HepG2 (cell line): Measurements from ENCODE around the gene SHANK3. TPM values are rescaled to one million over a fixed set of nuclear protein-coding genes. Genes with fewer than 3 reads are reported as not detected.

Source experiments
- ATAC-seq: fragments of 200-7000 bp; cut with Tn5 transposase; 3 replicates; pipeline ENCODE4 v1.9.1; 2020; ENCODE audit warnings: mild to moderate bottlenecking, moderate library complexity
- BruUV-seq: library from RNA; stranded (reverse); fragments of 400-500 nt; replicated peaks from 2 replicates; lab custom pipeline; 2021; lab: Mats Ljungman, UMichigan
- CTCF ChIA-PET: fragments of 300-600 bp; formaldehyde crosslinking; extraction: SDS; loops from one replicate; lab custom pipeline; 2021; ENCODE audit warnings: low total read pairs, inconsistent platforms, low intra/inter-chr PET ratio; lab: Yijun Ruan, JAX
- POLR2A ChIA-PET: fragments of 350-600 bp; sonication (Branson Sonifier 250); formaldehyde crosslinking; loops from one replicate; lab custom pipeline; 2020; ENCODE audit warnings: antibody characterized with exemption, inconsistent platforms; lab: Yijun Ruan, JAX
- DNase-seq: peaks from one replicate; pipeline ENCODE4 v3.0.0-alpha.2; 2015; ENCODE audit warnings: low spot score
- FAIRE-seq: peaks from 3 replicates; lab custom pipeline; 2011; peaks lifted over from hg19 to GRCh38; lab: Jason Lieb, UNC
- H2AFZ ChIP-seq: one replicate; pipeline ENCODE4 v1.6.1; 2011; ENCODE audit warnings: low read length, inconsistent platforms
- H3K27ac ChIP-seq: fragments of 300-600 bp; 3 replicates; pipeline ENCODE4 v1.8.0; 2011; ENCODE audit warnings: mixed run types, mild to moderate bottlenecking, mixed read lengths, low read length, inconsistent platforms; ENCODE audit not compliant: insufficient read depth; ENCODE audit errors: extremely low read length
- H3K27me3 ChIP-seq, 2 experiments: fragments of 200-600 bp in 1 of 2; 2 replicates in 1 of 2; 3 replicates in 1 of 2; pipeline versions ENCODE4 v1.6.0 to v1.8.0; 2011; ENCODE audit warnings: low read length in 2 of 2, mild to moderate bottlenecking in 2 of 2, moderate library complexity in 2 of 2, inconsistent platforms in 1 of 2; ENCODE audit not compliant: insufficient read depth in 2 of 2, control insufficient read depth in 1 of 2
- H3K36me3 ChIP-seq, 2 experiments: fragments of 200-600 bp in 1 of 2; replicated peaks in 1 of 2; 2 replicates in 1 of 2; 3 replicates in 1 of 2; pipeline versions ENCODE4 v1.5.1 to v1.8.0; 2011; ENCODE audit warnings: low read length in 2 of 2, inconsistent platforms in 1 of 2; ENCODE audit not compliant: insufficient read depth in 2 of 2, control insufficient read depth in 1 of 2
- H3K4me1 ChIP-seq: 2 replicates; pipeline ENCODE4 v1.5.1; 2012; ENCODE audit warnings: low read length, inconsistent platforms; ENCODE audit not compliant: insufficient read depth
- H3K4me2 ChIP-seq: 2 replicates; pipeline ENCODE4 v1.6.0; 2011; ENCODE audit warnings: low read depth, low read length, inconsistent platforms
- H3K4me3 ChIP-seq, 3 experiments: fragments of 200-600 bp in 1 of 3; sonication (generic), shearing (Covaris generic) in 1 of 3; replicated peaks in 1 of 3; 2 replicates each; pipeline ENCODE4 v1.5.1; 2011 to 2016; ENCODE audit warnings: low read length in 3 of 3, inconsistent platforms in 2 of 3, low read depth in 2 of 3, mild to moderate bottlenecking in 2 of 3, control low read depth in 1 of 3, mixed read lengths in 1 of 3; ENCODE audit not compliant: insufficient read depth in 1 of 3
- H3K79me2 ChIP-seq: one replicate; pipeline ENCODE4 v1.6.1; 2011; ENCODE audit warnings: low read length, inconsistent platforms; ENCODE audit not compliant: insufficient read depth
- H3K9ac ChIP-seq: 2 replicates; pipeline ENCODE4 v1.6.0; 2011; ENCODE audit warnings: mild to moderate bottlenecking, low read depth, low read length, inconsistent platforms; ENCODE audit not compliant: insufficient read depth
- H3K9me3 ChIP-seq: 2 replicates; pipeline ENCODE4 v1.5.1; 2012; ENCODE audit warnings: mild to moderate bottlenecking, low read length
- H4K20me1 ChIP-seq: 2 replicates; pipeline ENCODE4 v1.6.0; 2011; ENCODE audit warnings: inconsistent platforms, mild to moderate bottlenecking, low read length, moderate library complexity; ENCODE audit not compliant: insufficient read depth
- FOXP1 ChIP-seq, 2 experiments: fragments of 450-650 bp in 1 of 2; IDR thresholded peaks; 2 replicates each; pipeline ENCODE4 v1.6.1; 2017 to 2018; ENCODE audit warnings: antibody characterized with exemption in 1 of 2
- KLF12 ChIP-seq: sonication (generic); formaldehyde crosslinking; IDR thresholded peaks from 2 replicates; pipeline ENCODE4 v1.4.0; 2020; ENCODE audit warnings: missing genetic modification reagents, borderline replicate concordance
- PPARG ChIP-seq: conservative IDR thresholded peaks from 2 replicates; pipeline ENCODE4 v1.6.1; 2016; ENCODE audit warnings: missing biosample characterization, missing genetic modification reagents
- RXRA ChIP-seq: sonication (generic); formaldehyde crosslinking; IDR thresholded peaks from 2 replicates; pipeline ENCODE4 v1.5.1; 2020; ENCODE audit warnings: missing genetic modification reagents
- SOX13 ChIP-seq, 3 experiments: fragments of 450-650 bp in 1 of 3; sonication (generic) in 1 of 3; formaldehyde crosslinking in 1 of 3; IDR thresholded peaks in 2 of 3; conservative IDR thresholded peaks in 1 of 3; 2 replicates each; pipeline versions ENCODE4 v1.5.0 to v1.6.1; 2016 to 2020; ENCODE audit warnings: antibody characterized with exemption in 1 of 3, mild to moderate bottlenecking in 1 of 3, missing compliant biosample characterization in 1 of 3, missing genetic modification reagents in 1 of 3, moderate library complexity in 1 of 3
- THAP11 ChIP-seq: IDR thresholded peaks from 2 replicates; pipeline ENCODE4 v1.6.1; 2016; ENCODE audit warnings: missing biosample characterization, missing genetic modification reagents
- ZFP36L2 ChIP-seq: sonication (generic); formaldehyde crosslinking; IDR thresholded peaks from 2 replicates; pipeline ENCODE4 v1.4.0; 2020; ENCODE audit warnings: missing genetic modification reagents
- ZKSCAN5 ChIP-seq: sonication (generic); formaldehyde crosslinking; IDR thresholded peaks from 2 replicates; pipeline ENCODE4 v1.5.1; 2020; ENCODE audit warnings: mild to moderate bottlenecking, missing genetic modification reagents
- ZNF296 ChIP-seq: sonication (generic); formaldehyde crosslinking; conservative IDR thresholded peaks from 2 replicates; pipeline ENCODE4 v1.5.0; 2020; ENCODE audit warnings: mild to moderate bottlenecking, missing genetic modification reagents
- ZNF556 ChIP-seq: sonication (generic); formaldehyde crosslinking; IDR thresholded peaks from 2 replicates; pipeline ENCODE4 v1.4.0; 2020; ENCODE audit warnings: mild to moderate bottlenecking, missing genetic modification reagents, borderline replicate concordance
- ZNF605 ChIP-seq: sonication (generic); formaldehyde crosslinking; IDR thresholded peaks from 2 replicates; pipeline ENCODE4 v1.8.0; 2022; ENCODE audit warnings: mild to moderate bottlenecking, missing genetic modification reagents
- ZNF841 ChIP-seq: sonication (generic); formaldehyde crosslinking; IDR thresholded peaks from 2 replicates; pipeline ENCODE4 v1.8.1; 2023; ENCODE audit warnings: missing genetic modification reagents, borderline replicate concordance
- WGBS: methylation state at CpG from one replicate; pipeline ENCODE4 v1.1.6; 2017; ENCODE audit warnings: low lambda C conversion rate; 5-methylcytosine and 5-hydroxymethylcytosine counted together
- in situ Hi-C: cut with HindIII; loops from 2 replicates; pipeline ENCODE4 v1.10.0; 2017; ENCODE audit warnings: low pct_unique_long_range_greater_than_20kb; ENCODE audit not compliant: extremely low pct_ligation_motif_present
- intact Hi-C: fragments of 100-400 bp; cut with micrococcal nuclease; formaldehyde crosslinking; loops from one replicate; pipeline ENCODE4 v1.10.0; 2022; ENCODE audit not compliant: unreplicated experiment
- polyA plus RNA-seq, 8 experiments: library from polyadenylated mRNA; depleted of rRNA in 3 of 8; stranded (reverse) in 7 of 8; unstranded in 1 of 8; fragments of >200 nt; fragmentation: Illumina TruSeq in 4 of 8; extraction: Trizol in 4 of 8; gene quantifications; 2 replicates each; pipeline versions ENCODE4 v1.2.1 to v1.2.3, GENCODE V29; 2011 to 2016; ENCODE audit warnings: low read depth in 4 of 8, missing spikeins in 1 of 8, mixed read lengths in 1 of 8; ENCODE audit not compliant: insufficient read depth in 1 of 8
- total RNA-seq, 5 experiments: library from RNA; depleted of rRNA; stranded (reverse); fragments of >200 nt; fragmentation: Illumina TruSeq; extraction: Trizol; gene quantifications; 2 replicates each; pipeline ENCODE4 v1.2.3, GENCODE V29; 2016; ENCODE audit warnings: low read depth in 1 of 5
- TF ChIP-seq, protein P1 (sequence below): sonication (generic); formaldehyde crosslinking; IDR thresholded peaks from 2 replicates; pipeline ENCODE4 v1.4.0; 2020; ENCODE audit warnings: mild to moderate bottlenecking, missing genetic modification reagents
- TF ChIP-seq, protein P2 (sequence below): sonication (generic); formaldehyde crosslinking; IDR thresholded peaks from 2 replicates; pipeline ENCODE4 v1.5.0; 2020; ENCODE audit warnings: mild to moderate bottlenecking, missing genetic modification reagents
- TF ChIP-seq, protein P3 (sequence below): sonication (generic); formaldehyde crosslinking; IDR thresholded peaks from 2 replicates; pipeline ENCODE4 v1.4.0; 2020; ENCODE audit warnings: missing genetic modification reagents; ENCODE audit errors: not compliant biosample characterization
- TF ChIP-seq, protein P4 (sequence below): sonication (generic); formaldehyde crosslinking; IDR thresholded peaks from 2 replicates; pipeline ENCODE4 v1.4.0; 2020; ENCODE audit warnings: mild to moderate bottlenecking, missing genetic modification reagents

SHANK3 gene
- total and polyA plus RNA-seq, 2 of the 13 experiments (the other 11 are each of a cell fraction or from before 2014, with no cell fraction given), result 2.9 to 4.6 TPM

DNA sequence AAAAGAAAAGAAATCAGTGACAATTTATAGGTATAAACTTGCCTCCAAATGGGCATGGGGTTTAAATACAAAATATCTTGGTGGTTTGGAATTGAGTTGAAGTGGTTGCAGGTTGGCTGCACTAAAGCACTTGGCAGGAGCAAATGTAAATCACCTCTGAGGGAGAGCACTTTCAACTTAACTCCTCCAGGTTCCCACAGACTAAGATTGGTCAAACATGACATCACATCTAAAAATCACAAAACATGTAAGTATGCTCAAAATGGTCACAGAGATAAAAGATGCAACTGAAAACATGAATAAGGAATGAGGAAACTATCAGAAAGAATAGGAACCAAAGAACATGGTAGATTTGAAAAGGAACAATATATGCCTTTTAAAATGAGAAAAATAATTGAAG is 12.3 kb upstream of the SHANK3 start (continued):
- TF ChIP-seq, protein P1, sequence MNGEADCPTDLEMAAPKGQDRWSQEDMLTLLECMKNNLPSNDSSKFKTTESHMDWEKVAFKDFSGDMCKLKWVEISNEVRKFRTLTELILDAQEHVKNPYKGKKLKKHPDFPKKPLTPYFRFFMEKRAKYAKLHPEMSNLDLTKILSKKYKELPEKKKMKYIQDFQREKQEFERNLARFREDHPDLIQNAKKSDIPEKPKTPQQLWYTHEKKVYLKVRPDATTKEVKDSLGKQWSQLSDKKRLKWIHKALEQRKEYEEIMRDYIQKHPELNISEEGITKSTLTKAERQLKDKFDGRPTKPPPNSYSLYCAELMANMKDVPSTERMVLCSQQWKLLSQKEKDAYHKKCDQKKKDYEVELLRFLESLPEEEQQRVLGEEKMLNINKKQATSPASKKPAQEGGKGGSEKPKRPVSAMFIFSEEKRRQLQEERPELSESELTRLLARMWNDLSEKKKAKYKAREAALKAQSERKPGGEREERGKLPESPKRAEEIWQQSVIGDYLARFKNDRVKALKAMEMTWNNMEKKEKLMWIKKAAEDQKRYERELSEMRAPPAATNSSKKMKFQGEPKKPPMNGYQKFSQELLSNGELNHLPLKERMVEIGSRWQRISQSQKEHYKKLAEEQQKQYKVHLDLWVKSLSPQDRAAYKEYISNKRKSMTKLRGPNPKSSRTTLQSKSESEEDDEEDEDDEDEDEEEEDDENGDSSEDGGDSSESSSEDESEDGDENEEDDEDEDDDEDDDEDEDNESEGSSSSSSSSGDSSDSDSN (CRISPR knock-in tag), result no peak

DNA sequence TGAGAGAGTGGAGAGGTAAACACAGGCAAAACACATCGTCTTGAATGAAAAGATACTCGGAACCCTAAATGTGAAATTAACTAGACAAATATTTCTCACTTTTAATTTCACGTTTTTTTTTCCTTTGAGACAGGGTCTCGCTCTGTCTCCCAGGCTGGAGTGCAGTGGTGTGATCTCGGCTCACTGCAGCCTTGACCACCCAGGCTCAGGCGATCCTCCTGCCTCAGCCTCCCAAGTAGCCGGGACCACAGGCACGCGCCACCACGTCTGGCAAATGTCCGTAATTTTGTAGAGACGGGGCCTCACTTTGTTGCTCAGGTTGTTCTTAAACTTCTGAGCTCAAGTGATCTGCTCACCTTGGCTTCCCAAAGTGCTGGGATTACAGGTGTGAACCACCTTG is 7.4 kb upstream of the SHANK3 start:
- Histone ChIP-seq H3K27me3 (no peaks in the 10 kb centered on the region), H3K4me3 (no peak overlapping the region), H3K36me3 (no peaks in the 10 kb centered on the region), H2AFZ (no peak overlapping the region), H3K4me2 (no peak overlapping the region), H3K4me1 (no peaks in the 10 kb centered on the region), H4K20me1 (no peaks in the 10 kb centered on the region), H3K9ac (no peak overlapping the region), H3K27ac (no peak overlapping the region), H3K9me3 (no peaks in the 10 kb centered on the region), H3K79me2 (no peaks in the 10 kb centered on the region)
- ATAC-seq (no peak), DNase-seq (no peak), FAIRE-seq (no peak)
- TF ChIP-seq KLF12 (CRISPR knock-in tag), result no peak
- TF ChIP-seq ZNF605, result no peak
- TF ChIP-seq, protein P2, sequence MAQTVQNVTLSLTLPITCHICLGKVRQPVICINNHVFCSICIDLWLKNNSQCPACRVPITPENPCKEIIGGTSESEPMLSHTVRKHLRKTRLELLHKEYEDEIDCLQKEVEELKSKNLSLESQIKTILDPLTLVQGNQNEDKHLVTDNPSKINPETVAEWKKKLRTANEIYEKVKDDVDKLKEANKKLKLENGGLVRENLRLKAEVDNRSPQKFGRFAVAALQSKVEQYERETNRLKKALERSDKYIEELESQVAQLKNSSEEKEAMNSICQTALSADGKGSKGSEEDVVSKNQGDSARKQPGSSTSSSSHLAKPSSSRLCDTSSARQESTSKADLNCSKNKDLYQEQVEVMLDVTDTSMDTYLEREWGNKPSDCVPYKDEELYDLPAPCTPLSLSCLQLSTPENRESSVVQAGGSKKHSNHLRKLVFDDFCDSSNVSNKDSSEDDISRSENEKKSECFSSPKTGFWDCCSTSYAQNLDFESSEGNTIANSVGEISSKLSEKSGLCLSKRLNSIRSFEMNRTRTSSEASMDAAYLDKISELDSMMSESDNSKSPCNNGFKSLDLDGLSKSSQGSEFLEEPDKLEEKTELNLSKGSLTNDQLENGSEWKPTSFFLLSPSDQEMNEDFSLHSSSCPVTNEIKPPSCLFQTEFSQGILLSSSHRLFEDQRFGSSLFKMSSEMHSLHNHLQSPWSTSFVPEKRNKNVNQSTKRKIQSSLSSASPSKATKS (CRISPR knock-in tag), result no peak
- no peak for TF ChIP-seq SOX13 (IDR thresholded peaks at IDR 0.05)
- TF ChIP-seq SOX13 (CRISPR knock-in tag; conservative IDR thresholded peaks at IDR 0.05 in 1 of 2, IDR thresholded peaks at IDR 0.05 in 1 of 2), result no peak
- TF ChIP-seq, protein P3, sequence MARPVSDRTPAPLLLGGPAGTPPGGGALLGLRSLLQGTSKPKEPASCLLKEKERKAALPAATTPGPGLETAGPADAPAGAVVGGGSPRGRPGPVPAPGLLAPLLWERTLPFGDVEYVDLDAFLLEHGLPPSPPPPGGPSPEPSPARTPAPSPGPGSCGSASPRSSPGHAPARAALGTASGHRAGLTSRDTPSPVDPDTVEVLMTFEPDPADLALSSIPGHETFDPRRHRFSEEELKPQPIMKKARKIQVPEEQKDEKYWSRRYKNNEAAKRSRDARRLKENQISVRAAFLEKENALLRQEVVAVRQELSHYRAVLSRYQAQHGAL (CRISPR knock-in tag), result no peak
- TF ChIP-seq ZNF841 (CRISPR knock-in tag), result no peak
- no peak for TF ChIP-seq FOXP1 (IDR thresholded peaks at IDR 0.05)
- no peak for TF ChIP-seq FOXP1 (CRISPR knock-in tag; IDR thresholded peaks at IDR 0.05)
- no peak for TF ChIP-seq RXRA (CRISPR knock-in tag)
- TF ChIP-seq ZFP36L2, result no peak
- no peak for TF ChIP-seq PPARG (CRISPR knock-in tag)
- TF ChIP-seq ZNF296 (CRISPR knock-in tag), result no peak
- TF ChIP-seq THAP11 (CRISPR knock-in tag), result no peak
- no peak for TF ChIP-seq ZNF556 (CRISPR knock-in tag)
- TF ChIP-seq, protein P4, sequence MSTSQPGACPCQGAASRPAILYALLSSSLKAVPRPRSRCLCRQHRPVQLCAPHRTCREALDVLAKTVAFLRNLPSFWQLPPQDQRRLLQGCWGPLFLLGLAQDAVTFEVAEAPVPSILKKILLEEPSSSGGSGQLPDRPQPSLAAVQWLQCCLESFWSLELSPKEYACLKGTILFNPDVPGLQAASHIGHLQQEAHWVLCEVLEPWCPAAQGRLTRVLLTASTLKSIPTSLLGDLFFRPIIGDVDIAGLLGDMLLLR (CRISPR knock-in tag), result no peak
- TF ChIP-seq ZKSCAN5, result no peak
- in situ Hi-C loops, result no loop called here
- CTCF ChIA-PET, result no interaction called here
- POLR2A ChIA-PET, result interaction anchor here (1.5 kb wide), 1 partner anchor 23 kb away, joined by 7 read pairs; no protein-coding TSS in a partner anchor
- intact Hi-C loops, result no loop called here
- 69% methylated on average over 12 of the region's 12 CpGs for WGBS
- no TSS peak for BruUV-seq
